Right cardiac atrium (tissue), 5 donors: ENCODE data around the gene DNAJB1. TPM values are rescaled to one million over a fixed set of nuclear protein-coding genes. Genes with fewer than 3 reads are reported as not detected.
"Not testable (repeated sequence)": the region's sequence is repeated elsewhere in the genome, so short reads cannot be mapped to it uniquely, and the experiment has no call there.

ENCODE experiments used
- ATAC-seq, 2 donors: fragments of 200-7000 bp; cut with Tn5 transposase; one replicate each; pipeline versions ENCODE4 v1.8.0 to v1.9.1; 2020; ENCODE audit warnings: moderate library complexity in 2 of 2, mild to moderate bottlenecking in 1 of 2
- DNase-seq, 3 donors: peaks; one replicate each; pipeline ENCODE4 v3.0.0-alpha.2; 2020
- H3K27ac ChIP-seq: one replicate; pipeline ENCODE4 v1.5.1; 2013; ENCODE audit warnings: mild to moderate bottlenecking, low read length, control low read depth, moderate library complexity
- H3K27me3 ChIP-seq: one replicate; pipeline ENCODE4 v1.6.1; 2013; ENCODE audit not compliant: control insufficient read depth, insufficient read depth
- H3K4me1 ChIP-seq: one replicate; pipeline ENCODE4 v1.6.1; 2013; ENCODE audit warnings: low read length; ENCODE audit not compliant: control insufficient read depth, insufficient read depth
- H3K4me3 ChIP-seq: one replicate; pipeline ENCODE4 v1.5.1; 2013; ENCODE audit warnings: low read length, control low read depth
- H3K9me3 ChIP-seq: one replicate; pipeline ENCODE4 v1.6.1; 2013; ENCODE audit warnings: low read length; ENCODE audit not compliant: control insufficient read depth
- WGBS: extraction: QIAGEN DNeasy Blood & Tissue Kit; methylation state at CpG from one replicate; pipeline ENCODE4 v1.1.7; 2013; 5-methylcytosine and 5-hydroxymethylcytosine counted together
- intact Hi-C, 4 donors: fragments of 100-400 bp; cut with DNase I; formaldehyde crosslinking; loops; one replicate each; pipeline versions ENCODE4 v1.11.0 to v1.14.0; 2022 to 2023
- polyA plus RNA-seq: library from polyadenylated mRNA; stranded (reverse); fragments of 200-250 nt; gene quantifications from one replicate; pipeline ENCODE4 v1.2.3, GENCODE V29; 2013
- total RNA-seq, 4 donors: library from RNA; stranded (reverse); fragmentation: NEBNext Ultra II Directional; extraction: Animal tissue kit (Norgen Biotek cat#: 25700); gene quantifications; one replicate each; pipeline ENCODE4 v1.2.1, GENCODE V29; 2021
- donor health status: healthy with polysubstance abuse.
- donor health status: DM: no; HTN: yes; CAD: no.
- donor health status: DM: no; HTN: no; CAD: no.
- donor health status: DM: no; HTN: yes; CAD: no; lungs with severe emphysema.
- donor health status: DM: yes; HTN: yes; CAD: no.

The DNAJB1 gene
- total and polyA plus RNA-seq, 5 donors: 46.7 to 69.5 (median 58.8) TPM

- intact Hi-C loops: no loop called here
- H3K9me3 ChIP-seq: no peaks in the 10 kb centered on the region
- peak in 1 of 2 donors; percentile 43 for ATAC-seq
- WGBS: 48% methylated on average over 19 of the region's 19 CpGs
- no peak overlapping the region for H3K4me3 ChIP-seq
- no peaks in the 10 kb centered on the region for H3K27me3 ChIP-seq
- peak in 2 of 3 donors; percentile 71 to 79 for DNase-seq
- no peak overlapping the region for H3K27ac ChIP-seq
- H3K4me1 ChIP-seq: no peaks in the 10 kb centered on the region
These were observed 12.5 kb downstream of the DNAJB1 start for GRCh38 chr19:14505488-14506239.

DNA sequence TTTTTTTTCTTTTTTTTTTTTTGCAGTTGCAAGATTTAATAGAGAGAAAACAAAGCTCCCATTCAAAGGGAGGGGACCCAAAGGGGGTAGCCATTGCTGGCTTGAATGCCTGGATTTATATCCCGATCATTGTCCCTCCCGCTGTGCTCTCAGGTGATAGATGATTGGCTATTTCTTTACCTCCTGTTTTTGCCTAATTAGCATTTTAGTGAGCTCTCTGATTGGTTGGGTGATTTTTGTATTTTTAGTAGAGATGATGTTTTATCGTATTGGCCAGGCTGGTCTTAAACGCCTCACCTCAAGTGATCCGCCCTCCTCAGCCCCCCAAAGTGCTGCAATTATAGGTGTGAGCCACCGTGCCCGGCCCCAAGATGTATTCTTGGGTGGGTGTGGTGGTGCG, 13.6 kb downstream of the DNAJB1 start:
- 91% methylated on average over 8 of the region's 8 CpGs for WGBS
- peak in 1 of 3 donors; percentile 36 for DNase-seq
- H3K27ac ChIP-seq, ATAC-seq, H3K27me3 ChIP-seq, H3K4me3 ChIP-seq, intact Hi-C loops, H3K4me1 ChIP-seq, H3K9me3 ChIP-seq: not testable (repeated sequence)

DNA sequence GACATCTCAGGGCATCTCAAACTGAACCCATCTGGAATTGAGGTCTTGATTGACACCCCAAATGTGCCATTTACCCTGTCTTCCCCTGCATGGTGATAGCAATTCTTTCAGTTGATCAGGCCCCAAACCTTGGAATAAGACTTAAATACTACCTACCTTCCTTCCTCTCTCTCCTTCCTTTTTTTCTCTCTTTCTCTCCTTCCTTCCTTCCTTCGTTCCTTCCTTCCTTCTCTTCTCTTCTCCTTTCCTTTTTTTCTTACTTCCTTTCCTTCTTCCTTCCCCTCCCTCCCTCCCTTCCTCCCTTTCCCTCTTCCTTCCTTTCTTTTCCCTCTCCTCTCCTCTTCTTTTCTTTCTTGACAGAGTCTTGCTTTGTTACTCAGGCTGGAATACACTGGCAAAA, 14.9 kb downstream of the DNAJB1 start:
- Histone ChIP-seq H3K27me3 (no peaks in the 10 kb centered on the region), H3K27ac (no peak overlapping the region), H3K4me1 (no peaks in the 10 kb centered on the region), H3K9me3 (no peaks in the 10 kb centered on the region), H3K4me3 (no peak overlapping the region)
- intact Hi-C loops: no loop called here
- DNase-seq (no peak), ATAC-seq (no peak)
- 40% methylated on average over 1 of the region's 1 CpG for WGBS

DNA sequence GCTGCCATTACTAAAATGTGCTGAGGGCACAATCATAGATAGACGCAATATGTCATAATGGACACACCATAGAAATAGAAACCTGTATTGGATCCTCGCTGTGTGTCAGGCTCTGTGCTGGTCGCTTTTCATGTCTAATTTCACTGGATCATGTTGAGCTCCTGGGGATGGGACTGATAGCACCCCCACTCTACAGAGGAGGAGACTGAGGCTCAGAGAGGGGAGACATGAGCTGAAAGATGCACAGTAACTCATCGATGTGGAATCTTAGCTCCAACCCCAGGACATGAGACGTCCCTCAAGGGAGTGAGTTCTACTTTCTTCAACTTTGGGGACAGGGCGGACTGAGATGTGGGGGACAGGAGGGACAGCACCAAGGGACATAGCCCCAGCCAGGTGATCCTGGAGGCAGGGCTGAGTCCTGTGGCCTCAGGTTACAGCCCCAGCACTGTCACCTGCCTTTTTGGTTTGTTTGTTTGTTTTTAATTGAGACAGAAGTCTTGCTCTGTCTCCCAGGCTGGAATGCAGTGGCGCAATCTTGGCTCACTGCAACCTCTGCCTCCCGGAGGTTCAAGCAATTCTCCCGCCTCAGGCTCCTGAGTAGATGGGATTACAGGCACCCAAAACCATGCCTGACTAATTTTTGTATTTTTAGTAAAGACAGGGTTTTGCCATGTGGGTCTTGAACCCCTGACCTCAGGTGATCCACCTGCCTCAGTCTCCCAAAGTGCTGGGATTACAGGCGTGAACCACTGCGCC, 15.7 kb downstream of the DNAJB1 start:
- peak in 1 of 3 donors; percentile 5 for DNase-seq
- intact Hi-C loops: no loop called here
- ATAC-seq: no peak
- H3K27me3 ChIP-seq: no peaks in the 10 kb centered on the region
- H3K9me3 ChIP-seq: no peaks in the 10 kb centered on the region
- H3K27ac ChIP-seq: no peak overlapping the region
- peaks cover 2% of the 10 kb centered on the region for H3K4me1 ChIP-seq
- WGBS: 77% methylated on average over 11 of the region's 11 CpGs
- H3K4me3 ChIP-seq: no peak overlapping the region

GRCh38 chr19:14497228-14497921, 20.8 kb downstream of the DNAJB1 start:
- DNase-seq (peak; percentile 51 to 75 (median 67)), ATAC-seq (peak; percentile 6 to 29)
- H3K9me3 ChIP-seq: no peaks in the 10 kb centered on the region
- H3K4me1 ChIP-seq: peaks cover 5% of the 10 kb centered on the region
- no peaks in the 10 kb centered on the region for H3K27me3 ChIP-seq
- peak overlapping the region; percentile 18 for H3K27ac ChIP-seq
- H3K4me3 ChIP-seq: no peak overlapping the region
- intact Hi-C loops: no loop called here
- 33% methylated on average over 6 of the region's 6 CpGs for WGBS

DNA sequence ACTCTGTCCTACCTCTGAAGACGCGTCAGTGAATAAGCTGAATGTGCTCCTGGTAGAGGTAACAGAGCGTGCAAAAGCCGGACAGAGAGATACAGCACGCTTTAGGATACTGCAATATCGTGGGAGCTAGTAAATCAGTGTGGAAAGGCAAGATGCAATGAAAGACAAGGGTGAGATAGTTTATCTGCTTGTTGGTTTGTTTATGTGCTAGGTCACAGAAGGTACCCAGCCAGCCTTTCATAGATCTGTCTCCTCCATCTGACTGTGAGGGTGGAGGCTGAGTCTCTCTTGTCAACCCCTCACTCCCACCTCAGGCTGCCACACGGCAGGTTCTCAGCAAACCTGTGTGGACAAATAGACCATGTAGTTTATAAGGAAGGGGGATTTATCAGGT, 21.4 kb downstream of the DNAJB1 start:
- Histone ChIP-seq H3K9me3 (no peaks in the 10 kb centered on the region), H3K27ac (peak overlapping the region; percentile 18), H3K4me1 (peaks cover 5% of the 10 kb centered on the region), H3K4me3 (no peak overlapping the region), H3K27me3 (no peaks in the 10 kb centered on the region)
- ATAC-seq (peak in 1 of 2 donors; percentile 0), DNase-seq (no peak)
- intact Hi-C loops: no loop called here
- WGBS: 29% methylated on average over 7 of the region's 7 CpGs

GRCh38 chr19:14496029-14496833, 22.0 kb downstream of the DNAJB1 start, which contains the start of gene GIPC1:
Gene GIPC1, minus strand, starts transcription at chr19:14496127. Its CDS starts 13,151 bp downstream, at chr19:14482976.
- DNase-seq (peak; percentile 98 to 99 (median 98)), ATAC-seq (peak; percentile 97 to 98)
- H3K4me3 ChIP-seq: peak within 1 kb of the TSS; percentile 89
- intact Hi-C loops: no loop called here
- peak within 1 kb of the TSS; percentile 49 for H3K27ac ChIP-seq
- H3K9me3 ChIP-seq: no peaks in the 10 kb centered on the region
- peaks cover 5% of the 10 kb centered on the region for H3K4me1 ChIP-seq
- WGBS: 2% methylated on average over 71 of the region's 71 CpGs
- no peaks in the 10 kb centered on the region for H3K27me3 ChIP-seq

DNA sequence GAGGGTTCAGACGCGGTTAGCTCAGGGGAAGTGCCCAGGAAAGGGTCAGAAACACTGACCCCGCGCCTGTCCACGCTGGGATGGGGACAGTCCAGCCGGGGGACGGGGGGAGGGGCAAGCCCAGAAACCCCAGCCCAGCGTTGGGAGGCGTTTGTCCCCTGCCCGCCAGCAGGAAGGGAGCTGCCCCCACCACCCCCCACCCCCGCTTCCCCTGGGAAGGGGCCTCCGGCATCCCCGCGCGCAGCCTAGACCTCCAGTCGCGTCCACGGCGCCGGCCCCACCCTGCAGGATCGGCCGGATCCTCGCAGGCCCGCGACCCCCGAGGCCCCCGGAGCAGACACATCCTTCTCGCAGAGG, 22.5 kb downstream of the DNAJB1 start:
- Histone ChIP-seq H3K4me3 (peak overlapping the region; percentile 89), H3K9me3 (no peaks in the 10 kb centered on the region), H3K4me1 (peaks cover 5% of the 10 kb centered on the region), H3K27ac (peak overlapping the region; percentile 49), H3K27me3 (no peaks in the 10 kb centered on the region)
- ATAC-seq (peak in 1 of 2 donors; percentile 4), DNase-seq (peak in 1 of 3 donors; percentile 81)
- intact Hi-C loops: no loop called here
- under 1% methylated on average over 28 of the region's 28 CpGs for WGBS

DNA sequence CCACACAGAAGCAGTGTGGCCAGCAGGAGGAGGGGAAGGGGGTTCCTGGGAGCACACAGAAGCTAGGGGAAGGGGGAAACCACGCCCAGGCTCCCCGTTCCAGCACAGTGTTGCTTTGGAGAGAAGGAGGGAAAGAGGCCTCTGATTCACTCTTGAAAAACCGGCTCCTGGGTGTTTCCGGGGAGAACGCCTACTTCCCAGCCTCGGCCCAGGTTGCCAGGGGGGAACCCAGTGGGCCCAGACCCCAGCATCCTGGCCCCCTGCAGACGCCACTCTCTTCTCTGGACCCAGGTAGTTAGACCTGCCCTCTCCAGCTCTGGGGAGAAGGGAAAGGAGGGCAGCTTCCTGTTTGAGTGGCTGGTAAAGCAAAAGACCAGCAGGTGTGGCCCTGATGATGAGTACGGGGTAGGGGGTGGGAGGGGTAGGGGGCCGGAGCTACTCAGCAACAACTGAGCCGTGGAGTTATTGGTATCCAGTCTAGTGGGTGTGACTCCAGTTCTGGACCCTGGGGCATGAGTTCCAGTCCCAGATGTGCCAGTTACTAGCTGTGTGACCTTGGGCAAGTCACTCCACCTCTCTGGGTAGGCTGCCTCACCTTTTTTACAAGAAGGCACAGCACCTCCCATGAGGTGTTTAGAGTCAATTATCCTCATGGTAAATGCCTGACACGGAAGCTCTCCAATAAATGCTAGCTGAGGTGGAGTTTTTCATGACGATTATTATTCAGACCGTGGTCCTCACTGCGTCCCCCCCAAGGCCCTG, 23.1 kb downstream of the DNAJB1 start:
- intact Hi-C loops: no loop called here
- Histone ChIP-seq H3K4me1 (peaks cover 5% of the 10 kb centered on the region), H3K4me3 (peak overlapping the region; percentile 89), H3K9me3 (no peaks in the 10 kb centered on the region), H3K27me3 (no peaks in the 10 kb centered on the region), H3K27ac (no peak overlapping the region)
- ATAC-seq (no peak), DNase-seq (no peak)
- 28% methylated on average over 14 of the region's 14 CpGs for WGBS

- Histone ChIP-seq H3K9me3 (no peaks in the 10 kb centered on the region), H3K27ac (no peak overlapping the region), H3K27me3 (no peaks in the 10 kb centered on the region), H3K4me1 (peaks cover 5% of the 10 kb centered on the region), H3K4me3 (no peak overlapping the region)
- intact Hi-C loops: no loop called here
- ATAC-seq: no peak
- WGBS: 86% methylated on average over 4 of the region's 4 CpGs
- no peak for DNase-seq
These were observed 23.8 kb downstream of the DNAJB1 start for GRCh38 chr19:14494411-14494810.
